ENCODE data around the gene PDE6A.

Gene PDE6A

GRCh38 chr5:149840226-149840825 lies 104.3 kb downstream of the PDE6A start:
- no peak overlapping the region for H3K4me3 ChIP-seq (ENCODE audit: low read depth, low read length)
- TF ChIP-seq CTCF (IDR thresholded peaks at IDR 0.05; ENCODE audit: low read depth, low read length) = no peak

GRCh38 chr5:149839761-149840160 lies 104.8 kb downstream of the PDE6A start:
- H3K4me3 ChIP-seq (ENCODE audit: low read depth, low read length) = no peak overlapping the region
- TF ChIP-seq CTCF (IDR thresholded peaks at IDR 0.05; ENCODE audit: low read depth, low read length) = no peak

- no peak for TF ChIP-seq CTCF (IDR thresholded peaks at IDR 0.05; ENCODE audit: low read depth, low read length)
- no peak overlapping the region for H3K4me3 ChIP-seq (ENCODE audit: low read depth, low read length)
These were observed 105.5 kb downstream of the PDE6A start for GRCh38 chr5:149838881-149839739.

- peak; percentile 93 for TF ChIP-seq CTCF (IDR thresholded peaks at IDR 0.05; ENCODE audit: low read depth, low read length)
- H3K4me3 ChIP-seq (ENCODE audit: low read depth, low read length) = no peak overlapping the region
These were observed 106.8 kb downstream of the PDE6A start for GRCh38 chr5:149837680-149838269.

DNA sequence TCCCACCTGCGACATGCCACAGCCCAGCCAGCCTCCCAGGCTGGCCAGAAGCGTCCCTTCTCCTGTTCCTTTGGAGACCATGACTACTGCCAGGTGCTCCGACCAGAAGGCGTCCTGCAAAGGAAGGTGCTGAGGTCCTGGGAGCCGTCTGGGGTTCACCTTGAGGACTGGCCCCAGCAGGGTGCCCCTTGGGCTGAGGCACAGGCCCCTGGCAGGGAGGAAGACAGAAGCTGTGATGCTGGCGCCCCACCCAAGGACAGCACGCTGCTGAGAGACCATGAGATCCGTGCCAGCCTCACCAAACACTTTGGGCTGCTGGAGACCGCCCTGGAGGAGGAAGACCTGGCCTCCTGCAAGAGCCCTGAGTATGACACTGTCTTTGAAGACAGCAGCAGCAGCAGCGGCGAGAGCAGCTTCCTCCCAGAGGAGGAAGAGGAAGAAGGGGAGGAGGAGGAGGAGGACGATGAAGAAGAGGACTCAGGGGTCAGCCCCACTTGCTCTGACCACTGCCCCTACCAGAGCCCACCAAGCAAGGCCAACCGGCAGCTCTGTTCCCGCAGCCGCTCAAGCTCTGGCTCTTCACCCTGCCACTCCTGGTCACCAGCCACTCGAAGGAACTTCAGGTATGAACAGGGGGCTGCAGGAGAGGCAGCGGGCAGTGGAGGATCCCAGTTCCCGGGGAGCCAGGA lies 108.0 kb downstream of the PDE6A start:
- no peak overlapping the region for H3K4me3 ChIP-seq (ENCODE audit: low read depth, low read length)
- no peak for TF ChIP-seq CTCF (IDR thresholded peaks at IDR 0.05; ENCODE audit: low read depth, low read length)

DNA sequence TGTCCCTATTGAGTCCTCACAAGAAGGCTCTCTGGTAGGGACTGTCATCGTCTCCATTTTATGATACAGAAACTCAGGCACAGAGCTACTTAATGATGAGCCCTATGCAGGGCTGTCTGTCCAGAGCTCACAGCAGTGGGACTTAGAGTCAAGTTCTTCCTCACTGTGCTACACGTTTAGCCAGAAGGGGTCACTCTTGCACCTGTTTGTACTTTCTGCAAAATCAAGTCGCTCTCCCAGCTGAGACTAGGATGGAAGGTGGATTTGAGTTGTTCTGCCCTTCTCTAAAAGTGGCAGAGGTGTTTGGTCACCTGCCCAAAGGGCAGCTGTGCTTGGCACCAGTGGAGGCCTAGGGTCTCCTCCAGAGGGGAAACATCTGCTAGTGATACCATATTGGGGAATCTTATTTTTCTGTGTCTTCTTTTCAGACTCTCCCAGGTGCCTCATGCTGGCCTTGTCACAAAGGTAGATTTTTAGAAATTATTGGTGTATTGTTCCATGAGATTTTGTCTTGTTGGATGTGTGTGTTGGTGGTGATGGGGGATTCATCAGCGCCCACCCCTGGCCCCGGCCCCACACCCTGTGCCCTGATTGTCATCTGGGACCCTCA lies 110.2 kb downstream of the PDE6A start:
- no peak overlapping the region for H3K4me3 ChIP-seq (ENCODE audit: low read depth, low read length)

More for the DNA sequence above, 110.2 kb downstream of the PDE6A start:
- peak; percentile 69 for TF ChIP-seq CTCF (IDR thresholded peaks at IDR 0.05; ENCODE audit: low read depth, low read length)
